Naive thymus-derived CD8-positive, alpha-beta T cell (primary cell): ENCODE data around the gene LRP10. TPM values are rescaled to one million over a fixed set of nuclear protein-coding genes. Genes with fewer than 3 reads are reported as not detected.
"Not testable (repeated sequence)": the region's sequence is repeated elsewhere in the genome, so short reads cannot be mapped to it uniquely, and the experiment has no call there.

Source experiments
- ATAC-seq, 2 donors: fragments of 150-1000 bp; cut with Tn5 transposase in 1 of 2; sonication (Bioruptor Pico), chemical (Tn5 transposase) in 1 of 2; 1 replicate in 1 of 2; 2 replicates in 1 of 2; pipeline ENCODE4 v1.10.0; 2021; ENCODE audit warnings: mild to moderate bottlenecking in 2 of 2, moderate library complexity in 2 of 2
- POLR2A ChIA-PET: fragments of 350-600 bp; sonication (Branson Sonifier 250); formaldehyde crosslinking; loops from one replicate; lab custom pipeline; 2021; ENCODE audit warnings: antibody characterized with exemption; lab: Charles Lee
- DNase-seq, 10 donors: peaks; one replicate each; pipeline versions ENCODE4 v3.0.0 to v3.0.0-alpha.2; 2020 to 2022
- H3K27ac Mint-ChIP-seq, 10 donors: one replicate each; pipeline ENCODE4 v1.8.0; 2020 to 2022; ENCODE audit warnings: mild to moderate bottlenecking in 10 of 10, mixed read lengths in 10 of 10, moderate library complexity in 4 of 10, inconsistent platforms in 1 of 10
- H3K27me3 Mint-ChIP-seq, 5 donors: one replicate each; pipeline ENCODE4 v1.8.0; 2021 to 2022; ENCODE audit warnings: mixed read lengths in 5 of 5
- H3K36me3 Mint-ChIP-seq, 3 donors: one replicate each; pipeline ENCODE4 v1.8.0; 2020 to 2022; ENCODE audit warnings: mixed read lengths in 3 of 3, mild to moderate bottlenecking in 2 of 3, inconsistent platforms in 1 of 3
- H3K4me1 Mint-ChIP-seq, 4 donors: one replicate each; pipeline ENCODE4 v1.8.0; 2021 to 2022; ENCODE audit warnings: mixed read lengths in 4 of 4
- H3K4me3 Mint-ChIP-seq, 10 donors: one replicate each; pipeline ENCODE4 v1.8.0; 2020 to 2022; ENCODE audit warnings: mild to moderate bottlenecking in 10 of 10, mixed read lengths in 10 of 10, moderate library complexity in 6 of 10, inconsistent platforms in 1 of 10
- H3K9me3 Mint-ChIP-seq, 9 donors: one replicate each; pipeline ENCODE4 v1.8.0; 2020 to 2022; ENCODE audit warnings: mixed read lengths in 9 of 9, mild to moderate bottlenecking in 3 of 9, inconsistent platforms in 1 of 9, moderate library complexity in 1 of 9
- polyA plus RNA-seq, 3 donors: library from polyadenylated mRNA; unstranded; fragments of 300-500 nt; fragmentation: Illumina TruSeq; gene quantifications; one replicate each; pipeline ENCODE4 v1.2.3, GENCODE V29; 2021
- total RNA-seq, 8 experiments: library from RNA in 2 of 8; stranded (reverse) in 2 of 8; gene quantifications; one replicate each; pipeline ENCODE4 v1.2.3 and lab custom pipeline; 2021 to 2026

Gene LRP10
- total and polyA plus RNA-seq, 5 experiments from 2014 or later = 49.4 to 72.6 (median 67.5) TPM

DNA sequence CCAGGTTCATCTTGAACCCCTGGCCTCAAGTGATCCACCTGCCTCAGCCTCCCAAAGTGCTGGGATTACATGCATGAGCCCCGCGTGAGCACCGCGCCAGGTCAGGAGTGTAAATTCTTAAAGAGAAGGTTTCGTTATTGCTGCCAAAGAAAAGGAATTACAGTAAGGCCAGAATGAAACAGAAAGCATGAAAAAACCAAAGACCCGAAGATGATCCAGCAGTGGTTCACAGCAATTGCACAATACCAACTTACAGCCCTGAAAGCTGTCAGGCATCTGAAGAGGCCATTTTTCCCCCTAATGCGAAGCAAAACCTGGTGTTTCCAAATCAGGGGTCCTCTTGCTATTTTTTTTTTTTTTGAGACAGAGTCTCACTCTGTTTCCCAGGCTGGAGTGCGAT is 37.1 kb downstream of the LRP10 start:
- POLR2A ChIA-PET = interaction anchor here (0.7 to 1.7 kb wide), 3 partner anchors 10 to 58 kb away, joined by 3 to 5 read pairs (median 3); partner anchors contain the start of gene RBM23

DNA sequence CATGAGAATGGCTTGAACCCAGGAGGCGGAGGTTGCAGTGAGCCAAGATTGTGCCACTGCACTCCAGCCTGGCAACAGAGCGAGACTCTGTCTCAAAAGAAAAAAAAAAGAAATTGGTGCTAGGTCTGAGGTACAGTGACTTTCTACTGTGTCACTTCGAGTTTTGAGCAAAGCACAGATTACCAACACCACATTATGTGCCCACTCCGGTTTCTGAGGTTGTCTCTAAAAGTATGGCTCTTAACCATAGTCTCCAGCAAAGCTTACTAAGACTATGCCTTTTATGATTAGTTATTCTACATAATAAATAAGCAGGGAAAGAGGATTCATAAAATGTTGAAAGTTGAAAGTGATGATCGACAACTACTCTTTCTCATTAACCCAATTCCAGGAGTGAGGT is 39.4 kb downstream of the LRP10 start:
- POLR2A ChIA-PET = interaction anchor here (1.0 kb wide), 1 partner anchor 18 kb away, joined by 4 read pairs; the partner anchor contains the start of gene PRMT5
- H3K4me1 Mint-ChIP-seq = peaks cover 8 to 53% (median 30%) of the 10 kb centered on the region in 4 donors
- no peaks in the 10 kb centered on the region for H3K9me3 Mint-ChIP-seq
- peaks cover 10 to 82% (median 12%) of the 10 kb centered on the region in 3 donors for H3K36me3 Mint-ChIP-seq
- no peak overlapping the region for H3K4me3 Mint-ChIP-seq
- no peaks in the 10 kb centered on the region for H3K27me3 Mint-ChIP-seq
- DNase-seq = no peak
- ATAC-seq = no peak
- peak overlapping the region in 1 of 10 donors; percentile 43 for H3K27ac Mint-ChIP-seq

More for the DNA sequence above, 37.1 kb downstream of the LRP10 start:
- no peak for DNase-seq
- Mint-ChIP-seq H3K27me3 (no peaks in the 10 kb centered on the region), H3K4me1 (peaks cover 8 to 37% (median 22%) of the 10 kb centered on the region in 4 donors), H3K9me3 (no peaks in the 10 kb centered on the region), H3K36me3 (peaks cover 10 to 88% (median 25%) of the 10 kb centered on the region in 3 donors), H3K4me3 (no peak overlapping the region), H3K27ac (peak overlapping the region in 5 of 10 donors; percentile 40 to 58 (median 46))
- ATAC-seq = no peak

DNA sequence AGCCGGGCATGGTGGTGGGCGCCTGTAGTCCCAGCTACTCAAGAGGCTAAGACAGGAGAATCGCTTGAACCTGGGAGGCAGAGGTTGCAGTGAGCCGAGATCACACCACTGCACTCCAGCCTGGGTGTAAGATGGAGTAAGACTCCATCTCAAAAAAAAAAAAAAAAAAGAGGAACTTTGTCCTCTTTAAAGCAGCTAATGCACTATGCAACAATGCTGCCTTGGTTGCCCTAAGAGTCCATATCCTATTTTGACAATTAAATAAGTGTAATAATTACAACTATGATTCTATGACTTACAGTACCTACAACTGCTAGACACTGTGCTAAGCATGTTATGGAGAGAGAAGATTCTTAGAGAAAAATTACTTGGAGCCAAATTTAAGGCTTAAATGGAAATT is 43.3 kb downstream of the LRP10 start:
- not testable (repeated sequence) for H3K9me3 Mint-ChIP-seq, H3K27me3 Mint-ChIP-seq, ATAC-seq, H3K4me3 Mint-ChIP-seq, DNase-seq
- POLR2A ChIA-PET = interaction anchor here (0.6 to 0.7 kb wide), 2 partner anchors 14 to 57 kb away, joined by 3 to 6 read pairs; no protein-coding TSS in a partner anchor
- H3K36me3 Mint-ChIP-seq = peaks cover 4 to 68% (median 10%) of the 10 kb centered on the region in 3 donors
- peak overlapping the region in 5 of 10 donors; percentile 5 to 59 (median 31) for H3K27ac Mint-ChIP-seq
- peaks cover 15 to 75% (median 54%) of the 10 kb centered on the region in 4 donors for H3K4me1 Mint-ChIP-seq

DNA sequence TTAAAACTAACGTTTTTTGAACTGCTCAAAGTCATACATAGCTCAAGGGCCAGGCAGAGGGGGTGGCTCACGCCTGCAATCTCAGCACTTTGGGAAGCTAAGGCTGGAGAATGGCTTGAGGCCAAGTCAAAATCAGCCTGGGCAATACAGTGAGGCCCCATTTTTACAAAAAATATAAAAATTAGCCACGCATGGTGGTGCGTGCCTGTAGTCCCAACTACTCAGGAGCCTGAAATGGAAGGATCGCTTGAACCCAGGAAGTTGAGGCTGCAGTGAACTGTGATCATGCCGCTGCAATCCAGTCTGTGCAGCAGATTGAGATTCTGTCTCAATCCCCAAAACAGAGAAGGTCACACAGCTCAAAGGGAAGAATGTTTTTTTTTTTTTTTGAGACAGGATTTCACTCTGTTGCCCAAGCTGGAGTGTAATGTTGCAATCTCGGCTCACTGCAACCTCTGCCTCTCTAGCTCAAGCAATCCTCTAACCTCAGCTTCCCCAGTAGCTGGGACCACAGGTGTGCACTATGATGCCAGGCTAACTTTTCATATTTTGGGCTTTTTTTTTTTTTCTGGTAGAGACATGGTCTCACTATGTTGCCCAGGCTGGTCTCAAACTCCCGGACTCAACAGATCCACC is 44.5 kb downstream of the LRP10 start:
- ATAC-seq = no peak
- POLR2A ChIA-PET = interaction anchor here (0.7 to 5.7 kb wide), 2 partner anchors 12 to 104 kb away, joined by 3 to 55 read pairs; partner anchors contain the start of gene PRMT5
- Mint-ChIP-seq H3K27ac (peak overlapping the region in 7 of 10 donors; percentile 31 to 100 (median 72)), H3K4me1 (peaks cover 15 to 74% (median 53%) of the 10 kb centered on the region in 4 donors), H3K9me3 (peaks cover 0 to 3% (median 0%) of the 10 kb centered on the region in 9 donors), H3K27me3 (peaks cover 0 to 5% (median 0%) of the 10 kb centered on the region in 5 donors), H3K4me3 (peak overlapping the region in 7 of 10 donors; percentile 7 to 98 (median 40)), H3K36me3 (peaks cover 4 to 63% (median 14%) of the 10 kb centered on the region in 3 donors)
- no peak for DNase-seq

DNA sequence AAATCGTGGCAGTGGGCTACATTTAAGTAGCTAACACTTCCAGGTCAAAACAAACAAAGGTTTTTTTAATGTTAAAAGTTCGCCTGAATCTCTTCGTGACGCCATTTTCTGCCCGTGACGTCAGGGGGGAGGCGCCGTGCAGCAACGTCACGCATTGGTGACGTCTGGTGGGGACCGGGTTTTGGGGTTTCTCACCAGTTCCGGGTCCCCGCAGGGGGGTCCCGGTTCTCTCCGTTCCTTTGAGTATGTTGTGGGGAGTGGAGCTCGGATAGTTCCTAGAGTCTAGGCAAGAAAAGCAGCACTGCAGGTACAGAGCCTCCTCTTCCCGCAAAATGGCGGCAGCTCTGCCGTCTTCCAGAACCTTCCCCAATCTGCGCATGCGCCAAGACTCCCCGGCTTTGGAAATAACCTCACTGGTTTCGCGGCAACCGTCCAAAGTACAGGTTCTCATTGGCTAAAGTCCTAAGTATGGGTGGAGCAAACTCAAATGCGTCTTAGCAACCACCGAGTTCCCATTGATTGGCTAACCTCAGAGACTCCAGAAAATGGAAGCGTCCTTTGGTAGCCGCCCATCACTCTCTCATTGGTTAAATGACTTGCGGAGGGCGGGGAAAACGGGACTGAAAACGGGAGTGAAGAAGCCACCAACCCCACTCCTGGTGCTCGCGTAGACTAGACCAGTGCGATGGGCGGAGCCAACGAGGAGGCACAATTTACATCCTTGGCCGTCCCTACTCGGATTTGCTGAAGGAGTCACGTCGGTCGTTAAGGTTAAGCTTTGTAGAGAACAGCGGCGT is 47.5 kb downstream of the LRP10 start, which contains the start of gene RBM23:
Gene RBM23, minus strand, starts transcription at position 346 of the 797 bp plus-strand sequence.
- H3K4me1 Mint-ChIP-seq = peaks cover 13 to 55% (median 38%) of the 10 kb centered on the region in 4 donors
- peaks cover 4 to 61% (median 27%) of the 10 kb centered on the region in 3 donors for H3K36me3 Mint-ChIP-seq
- H3K9me3 Mint-ChIP-seq = peaks cover 0 to 3% (median 0%) of the 10 kb centered on the region in 9 donors
- DNase-seq (peak; percentile 97 to 100 (median 100)), ATAC-seq (peak; percentile 88 to 89)
- POLR2A ChIA-PET = interaction anchor here (0.6 to 5.7 kb wide), 22 partner anchors 9 to 1442 kb away, joined by 3 to 55 read pairs (median 5); partner anchors contain the start of genes ACIN1, C14orf119, DAD1 and HAUS4
- H3K27ac Mint-ChIP-seq = peak within 1 kb of the TSS; percentile 100
- peaks cover 0 to 5% (median 0%) of the 10 kb centered on the region in 5 donors for H3K27me3 Mint-ChIP-seq
- H3K4me3 Mint-ChIP-seq = peak within 1 kb of the TSS; percentile 90 to 100 (median 98)

DNA sequence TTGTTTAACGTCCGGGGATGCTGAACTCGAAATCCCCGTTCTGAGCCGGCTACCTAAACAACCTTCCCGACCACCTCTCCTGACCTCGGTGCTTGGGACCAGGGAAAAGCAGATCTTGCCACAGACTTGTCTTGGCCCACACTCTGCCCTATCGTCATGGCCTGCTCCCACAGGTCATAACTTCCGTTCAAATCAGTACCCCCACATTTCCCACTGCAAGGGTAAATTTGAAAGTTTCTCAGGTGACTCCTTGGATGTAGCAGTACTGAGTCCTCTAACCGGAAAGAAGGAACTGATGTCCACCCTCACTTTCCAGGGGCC is 48.0 kb downstream of the LRP10 start:
- no peak for ATAC-seq
- POLR2A ChIA-PET = interaction anchor here (0.6 to 5.7 kb wide), 15 partner anchors 9 to 409 kb away, joined by 3 to 55 read pairs (median 6); partner anchors contain the start of genes DAD1, HAUS4, LRP10 and PABPN1
- H3K27ac Mint-ChIP-seq = peak overlapping the region; percentile 100
- peaks cover 4 to 63% (median 30%) of the 10 kb centered on the region in 3 donors for H3K36me3 Mint-ChIP-seq
- peaks cover 0 to 5% (median 0%) of the 10 kb centered on the region in 5 donors for H3K27me3 Mint-ChIP-seq
- peaks cover 0 to 3% (median 0%) of the 10 kb centered on the region in 9 donors for H3K9me3 Mint-ChIP-seq
- H3K4me1 Mint-ChIP-seq = peaks cover 13 to 52% (median 36%) of the 10 kb centered on the region in 4 donors
- H3K4me3 Mint-ChIP-seq = peak overlapping the region; percentile 90 to 100 (median 98)
- no peak for DNase-seq

DNA sequence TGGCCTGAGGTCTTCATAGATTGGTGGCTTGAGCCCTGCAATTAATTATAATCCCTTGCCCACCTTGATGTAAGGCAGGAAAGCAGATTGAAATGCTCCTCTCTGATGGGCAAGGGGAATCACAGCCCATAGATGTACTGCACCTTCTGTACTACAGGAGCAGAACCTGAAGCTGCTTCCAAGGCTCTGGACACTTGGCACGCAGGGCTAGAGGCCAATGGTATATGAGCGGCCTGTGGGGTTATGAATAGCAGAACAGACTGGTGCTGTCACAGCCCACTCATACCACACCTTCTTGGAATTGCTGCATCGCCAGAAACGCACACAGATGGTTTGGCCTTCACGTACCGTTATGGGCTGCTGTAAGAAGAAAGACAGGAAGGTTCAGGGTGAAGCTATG is 49.2 kb downstream of the LRP10 start:
- H3K4me1 Mint-ChIP-seq = peaks cover 13 to 44% (median 32%) of the 10 kb centered on the region in 4 donors
- H3K36me3 Mint-ChIP-seq = peaks cover 4 to 63% (median 31%) of the 10 kb centered on the region in 3 donors
- H3K9me3 Mint-ChIP-seq = peaks cover 0 to 3% (median 0%) of the 10 kb centered on the region in 9 donors
- DNase-seq (no peak), ATAC-seq (no peak)
- H3K27ac Mint-ChIP-seq = peak overlapping the region in 5 of 10 donors; percentile 66 to 100 (median 100)
- peaks cover 0 to 5% (median 0%) of the 10 kb centered on the region in 5 donors for H3K27me3 Mint-ChIP-seq
- POLR2A ChIA-PET = interaction anchor here (0.6 to 5.7 kb wide), 5 partner anchors 8 to 395 kb away, joined by 3 to 55 read pairs (median 7); partner anchors contain the start of genes HAUS4 and PRMT5
- no peak overlapping the region for H3K4me3 Mint-ChIP-seq

DNA sequence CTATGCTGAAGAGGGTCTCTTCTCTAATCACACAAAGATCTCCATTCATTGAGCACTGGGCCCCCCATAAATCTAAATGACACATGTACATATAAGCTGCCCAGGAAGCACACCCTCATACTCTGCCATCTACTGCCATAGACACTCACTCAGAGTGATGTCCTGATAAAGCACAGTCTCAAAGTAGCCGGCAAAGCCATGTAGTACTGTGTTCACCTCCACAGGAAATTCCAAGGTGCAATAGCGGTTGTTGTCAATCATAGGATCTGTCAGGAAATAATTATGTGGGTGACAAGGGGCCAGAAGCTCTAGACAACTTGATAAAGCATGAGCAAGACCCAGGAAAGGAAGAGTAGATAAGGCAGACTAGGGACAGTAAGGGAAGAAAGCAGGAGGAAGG is 50.8 kb downstream of the LRP10 start:
- Mint-ChIP-seq H3K27ac (peak overlapping the region in 3 of 10 donors; percentile 42 to 54 (median 51)), H3K4me1 (peaks cover 15 to 30% (median 24%) of the 10 kb centered on the region in 4 donors), H3K36me3 (peaks cover 4 to 62% (median 35%) of the 10 kb centered on the region in 3 donors), H3K9me3 (peaks cover 0 to 3% (median 0%) of the 10 kb centered on the region in 9 donors), H3K4me3 (no peak overlapping the region), H3K27me3 (peaks cover 0 to 5% (median 0%) of the 10 kb centered on the region in 5 donors)
- ATAC-seq (no peak), DNase-seq (no peak)
- POLR2A ChIA-PET = no interaction called here

DNA sequence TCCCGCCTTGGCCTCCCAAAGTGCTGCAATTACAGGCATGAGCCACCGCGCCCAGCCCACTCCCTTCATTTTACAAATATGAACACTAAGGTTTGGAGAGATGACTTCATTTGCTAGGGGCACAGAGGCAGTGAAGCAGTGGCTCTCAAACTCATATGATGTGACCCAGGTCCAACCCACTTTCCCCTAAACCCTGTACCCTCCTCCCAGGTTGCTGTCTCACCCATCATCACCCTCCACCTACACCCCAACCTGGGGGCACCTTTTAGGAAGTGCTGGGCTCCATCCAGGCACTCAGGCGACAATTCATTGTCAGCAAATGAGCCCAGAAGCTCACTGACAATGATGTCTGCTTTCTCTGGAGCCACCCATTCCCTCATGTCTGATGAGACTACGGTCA is 52.2 kb downstream of the LRP10 start:
- no peak for DNase-seq
- peak overlapping the region in 1 of 10 donors; percentile 28 for H3K27ac Mint-ChIP-seq
- H3K36me3 Mint-ChIP-seq = peaks cover 4 to 58% (median 33%) of the 10 kb centered on the region in 3 donors
- ATAC-seq = no peak
- no peak overlapping the region for H3K4me3 Mint-ChIP-seq
- peaks cover 0 to 3% (median 0%) of the 10 kb centered on the region in 9 donors for H3K9me3 Mint-ChIP-seq
- peaks cover 0 to 4% (median 0%) of the 10 kb centered on the region in 5 donors for H3K27me3 Mint-ChIP-seq
- POLR2A ChIA-PET = interaction anchor here (0.6 kb wide), 1 partner anchor 26 kb away, joined by 5 read pairs; no protein-coding TSS in a partner anchor
- H3K4me1 Mint-ChIP-seq = peaks cover 7 to 20% (median 13%) of the 10 kb centered on the region in 4 donors

DNA sequence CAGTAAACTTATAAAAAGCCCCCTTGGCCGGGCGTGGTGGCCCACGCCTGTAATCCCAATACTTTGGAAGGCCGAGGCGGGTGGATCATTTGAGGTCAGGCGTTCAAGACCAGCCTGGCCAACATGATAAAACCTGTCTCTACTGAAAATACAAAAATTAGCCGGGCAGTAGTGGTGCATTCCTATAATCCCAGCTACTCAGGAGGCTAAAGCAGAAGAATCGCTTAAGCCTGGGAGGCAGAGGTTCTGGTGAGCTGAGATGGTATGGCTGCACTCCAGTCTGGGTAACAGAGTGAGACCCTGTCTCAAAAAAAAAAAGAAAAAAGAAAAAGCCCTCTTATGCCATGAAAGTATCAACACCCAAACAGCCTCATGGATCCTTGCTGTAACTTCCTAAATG is 54.0 kb downstream of the LRP10 start:
- peaks cover 0 to 56% (median 30%) of the 10 kb centered on the region in 3 donors for H3K36me3 Mint-ChIP-seq

DNA sequence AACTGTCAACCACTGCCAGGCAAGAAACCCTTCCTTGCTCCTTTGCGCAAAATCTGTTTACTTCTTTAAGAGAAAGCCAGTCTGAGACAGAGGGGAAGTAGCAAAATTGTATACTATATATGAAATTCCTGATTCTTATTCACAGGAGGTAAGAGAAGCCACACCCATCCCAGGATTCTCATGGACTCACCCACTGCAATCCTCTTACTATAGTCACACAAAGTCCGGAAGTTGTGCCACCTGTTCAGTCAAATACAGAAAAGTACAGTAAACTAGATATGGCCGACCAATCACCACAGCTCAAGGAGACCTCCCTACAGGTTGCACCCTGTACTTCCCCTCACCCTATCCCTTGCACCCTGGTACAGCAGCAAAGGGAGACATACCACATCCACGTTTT is 54.8 kb downstream of the LRP10 start:
- Mint-ChIP-seq H3K9me3 (no peaks in the 10 kb centered on the region), H3K27ac (no peak overlapping the region), H3K36me3 (peaks cover 0 to 52% (median 23%) of the 10 kb centered on the region in 3 donors)

More for the DNA sequence above, 54.0 kb downstream of the LRP10 start:
- Mint-ChIP-seq H3K4me3 (no peak overlapping the region), H3K9me3 (no peaks in the 10 kb centered on the region), H3K27me3 (no peaks in the 10 kb centered on the region), H3K27ac (no peak overlapping the region), H3K4me1 (peaks cover 4 to 7% (median 6%) of the 10 kb centered on the region in 4 donors)
- POLR2A ChIA-PET = interaction anchor here (0.7 kb wide), 1 partner anchor 89 kb away, joined by 3 read pairs; no protein-coding TSS in a partner anchor
- DNase-seq = no peak
- no peak for ATAC-seq

More for the DNA sequence above, 54.8 kb downstream of the LRP10 start:
- no peak for DNase-seq
- peak overlapping the region in 1 of 10 donors; percentile 38 for H3K4me3 Mint-ChIP-seq
- ATAC-seq = no peak
- POLR2A ChIA-PET = no interaction called here
- peaks cover 4 to 7% (median 6%) of the 10 kb centered on the region in 4 donors for H3K4me1 Mint-ChIP-seq
- no peaks in the 10 kb centered on the region for H3K27me3 Mint-ChIP-seq
